B cell (primary cell): ENCODE results near the gene GRN. TPM values are rescaled to one million over a fixed set of nuclear protein-coding genes. Genes with fewer than 3 reads are reported as not detected.

ENCODE experiments used
- ATAC-seq: fragments of 200-7000 bp; cut with Tn5 transposase; one replicate; pipeline ENCODE4 v1.10.0; 2021; ENCODE audit warnings: low read depth, mild to moderate bottlenecking, moderate number of reproducible peaks, moderate library complexity
- CTCF ChIA-PET: fragments of 350-600 bp; sonication (Branson Sonifier 250); formaldehyde crosslinking; loops from one replicate; lab custom pipeline; 2021; ENCODE audit warnings: antibody characterized with exemption, inconsistent platforms; lab: Charles Lee
- POLR2A ChIA-PET: fragments of 350-600 bp; sonication (Branson Sonifier 250); formaldehyde crosslinking; loops from one replicate; lab custom pipeline; 2021; ENCODE audit warnings: antibody characterized with exemption; lab: Charles Lee
- DNase-seq: peaks from one replicate; pipeline ENCODE4 v3.0.0; 2013
- H2AFZ ChIP-seq: 2 replicates; pipeline ENCODE4 v1.6.1; 2012; ENCODE audit warnings: mild to moderate bottlenecking, low read depth, low read length; ENCODE audit not compliant: insufficient read depth, poor library complexity, severe bottlenecking
- H3K27ac ChIP-seq, 2 donors: 1 replicate in 1 of 2; 2 replicates in 1 of 2; pipeline ENCODE4 v1.5.1; 2012 to 2013; ENCODE audit warnings: low read length in 2 of 2, mild to moderate bottlenecking in 2 of 2, moderate library complexity in 1 of 2
- H3K27me3 ChIP-seq, 4 experiments: fragments of 200-600 bp in 1 of 4; sonication (generic) in 1 of 4; replicated peaks in 1 of 4; 1 replicate in 2 of 4; 2 replicates in 2 of 4; pipeline versions ENCODE4 v1.6.1 to v1.7.0; 2013 to 2016; ENCODE audit warnings: low read length in 3 of 4, mild to moderate bottlenecking in 2 of 4, mixed read lengths in 1 of 4, moderate library complexity in 1 of 4; ENCODE audit not compliant: insufficient read depth in 4 of 4, control insufficient read depth in 3 of 4; ENCODE audit errors: control extremely low read depth in 1 of 4
- H3K36me3 ChIP-seq, 2 experiments: replicated peaks in 1 of 2; 1 replicate in 1 of 2; 2 replicates in 1 of 2; pipeline versions ENCODE4 v1.6.1 to v1.7.1; 2013; ENCODE audit warnings: low read length in 1 of 2; ENCODE audit not compliant: insufficient read depth in 2 of 2, control insufficient read depth in 1 of 2; ENCODE audit errors: control extremely low read depth in 1 of 2, extremely low read depth in 1 of 2
- H3K4me1 ChIP-seq, 2 donors: fragments of 200-600 bp in 1 of 2; sonication (generic) in 1 of 2; 1 replicate in 1 of 2; 2 replicates in 1 of 2; pipeline versions ENCODE4 v1.5.1 to v1.6.1; 2013 to 2017; ENCODE audit warnings: low read length in 2 of 2; ENCODE audit not compliant: control insufficient read depth in 2 of 2, insufficient read depth in 2 of 2
- H3K4me2 ChIP-seq: replicated peaks from 2 replicates; pipeline ENCODE3; 2012; ENCODE audit warnings: mild to moderate bottlenecking, low read depth, low read length; ENCODE audit not compliant: poor library complexity, severe bottlenecking
- H3K4me3 ChIP-seq, 5 experiments: fragments of 200-600 bp in 1 of 5; sonication (generic) in 1 of 5; 1 replicate in 3 of 5; 2 replicates in 2 of 5; pipeline versions ENCODE4 v1.5.1 to v1.7.0; 2011 to 2016; ENCODE audit warnings: low read length in 4 of 5, mild to moderate bottlenecking in 4 of 5, low read depth in 2 of 5, control low read depth in 1 of 5, moderate library complexity in 1 of 5; ENCODE audit not compliant: insufficient read depth in 1 of 5; ENCODE audit errors: control extremely low read depth in 1 of 5, extremely low read depth in 1 of 5
- H3K79me2 ChIP-seq: fragments of 200-600 bp; sonication (generic); one replicate; pipeline ENCODE4 v1.6.0; 2016; ENCODE audit warnings: low read length; ENCODE audit not compliant: control insufficient read depth, insufficient read depth
- H3K9ac ChIP-seq: fragments of 200-600 bp; sonication (generic); 2 replicates; pipeline ENCODE4 v1.6.1; 2017; ENCODE audit warnings: mild to moderate bottlenecking, low read length, moderate library complexity
- H3K9me3 ChIP-seq, 3 donors: one replicate each; pipeline versions ENCODE4 v1.6.1 to v1.7.1; 2013; ENCODE audit warnings: low read length in 2 of 3; ENCODE audit not compliant: control insufficient read depth in 2 of 3, insufficient read depth in 1 of 3; ENCODE audit errors: control extremely low read depth in 1 of 3
- H4K20me1 ChIP-seq: 2 replicates; pipeline ENCODE4 v1.6.0; 2012; ENCODE audit warnings: mild to moderate bottlenecking, low read length; ENCODE audit not compliant: insufficient read depth, control insufficient read depth, poor library complexity, severe bottlenecking
- H3K27ac Mint-ChIP-seq: one replicate; pipeline ENCODE4 v1.8.0; 2021; ENCODE audit warnings: mixed read lengths
- H3K27me3 Mint-ChIP-seq: one replicate; pipeline ENCODE4 v1.8.0; 2021; ENCODE audit warnings: mixed read lengths
- H3K4me1 Mint-ChIP-seq: one replicate; pipeline ENCODE4 v1.8.0; 2021; ENCODE audit warnings: mixed read lengths
- H3K4me3 Mint-ChIP-seq: one replicate; pipeline ENCODE4 v1.8.0; 2021; ENCODE audit warnings: mixed read lengths
- H3K9me3 Mint-ChIP-seq: one replicate; pipeline ENCODE4 v1.8.0; 2022; ENCODE audit warnings: mixed read lengths; ENCODE audit not compliant: insufficient read depth
- EZH2 ChIP-seq: IDR thresholded peaks from 2 replicates; pipeline ENCODE4 v1.6.1; 2012; ENCODE audit warnings: borderline replicate concordance, low read depth, mild to moderate bottlenecking, moderate library complexity, low read length; ENCODE audit not compliant: insufficient read depth, poor library complexity, severe bottlenecking
- WGBS: methylation state at CpG from one replicate; pipeline ENCODE4 v1.1.5; 2013; ENCODE audit warnings: missing lambda C conversion rate; ENCODE audit not compliant: insufficient coverage; 5-methylcytosine and 5-hydroxymethylcytosine counted together
- intact Hi-C: fragments of 100-400 bp; cut with micrococcal nuclease; formaldehyde crosslinking; loops from one replicate; pipeline ENCODE4 v1.10.0; 2022
- polyA plus RNA-seq: library from polyadenylated mRNA; depleted of rRNA; stranded (reverse); fragments of >200 nt; gene quantifications from 2 replicates; pipeline ENCODE4 v1.2.3, GENCODE V29; 2012
- total RNA-seq, 2 donors: library from RNA; stranded (reverse); fragments of 120-200 nt in 1 of 2; gene quantifications; 1 replicate in 1 of 2; 2 replicates in 1 of 2; pipeline versions ENCODE4 v1.2.3 to v1.2.4, GENCODE V29; 2013 to 2022
- TF ChIP-seq, protein P1 (sequence below): fragments of 200-600 bp; IDR thresholded peaks from one replicate; pipeline ENCODE4 v1.8.0; 2022; ENCODE audit warnings: antibody characterized with exemption, mild to moderate bottlenecking

GRN gene
- total and polyA plus RNA-seq, 2 donors (not counting 1 experiment from before 2014, with no cell fraction given): 187 to 226 TPM

DNA sequence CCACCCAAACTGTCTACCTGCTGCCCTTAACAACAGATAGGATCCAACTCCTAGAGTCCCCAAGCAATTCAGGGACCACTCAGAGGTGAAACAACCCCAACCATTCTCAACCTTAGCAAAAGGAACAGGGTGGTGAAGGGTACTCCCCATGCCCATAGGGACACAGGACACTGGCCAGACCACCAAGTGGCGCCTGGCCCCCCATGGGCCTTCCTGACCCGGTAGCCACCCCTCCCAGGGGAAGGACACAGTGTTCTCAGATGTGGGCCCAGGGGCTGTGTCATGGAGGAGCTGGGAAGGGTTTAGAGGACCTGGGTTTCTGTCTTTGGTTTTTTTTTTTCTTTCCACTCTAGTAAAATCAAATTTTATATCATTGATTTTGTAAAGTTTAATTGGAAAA lies 10.8 kb upstream of the GRN start:
- no peak overlapping the region for H3K9ac ChIP-seq
- CTCF ChIA-PET: interaction anchor here (0.9 to 7.4 kb wide), 6 partner anchors 10 to 390 kb away, joined by 3 to 117 read pairs (median 18); partner anchors contain the start of gene GRN
- H3K4me3 ChIP-seq: no peak overlapping the region
- H3K79me2 ChIP-seq: no peaks in the 10 kb centered on the region
- WGBS: 40% methylated on average over 1 of the region's 2 CpGs
- TF ChIP-seq, protein P1, sequence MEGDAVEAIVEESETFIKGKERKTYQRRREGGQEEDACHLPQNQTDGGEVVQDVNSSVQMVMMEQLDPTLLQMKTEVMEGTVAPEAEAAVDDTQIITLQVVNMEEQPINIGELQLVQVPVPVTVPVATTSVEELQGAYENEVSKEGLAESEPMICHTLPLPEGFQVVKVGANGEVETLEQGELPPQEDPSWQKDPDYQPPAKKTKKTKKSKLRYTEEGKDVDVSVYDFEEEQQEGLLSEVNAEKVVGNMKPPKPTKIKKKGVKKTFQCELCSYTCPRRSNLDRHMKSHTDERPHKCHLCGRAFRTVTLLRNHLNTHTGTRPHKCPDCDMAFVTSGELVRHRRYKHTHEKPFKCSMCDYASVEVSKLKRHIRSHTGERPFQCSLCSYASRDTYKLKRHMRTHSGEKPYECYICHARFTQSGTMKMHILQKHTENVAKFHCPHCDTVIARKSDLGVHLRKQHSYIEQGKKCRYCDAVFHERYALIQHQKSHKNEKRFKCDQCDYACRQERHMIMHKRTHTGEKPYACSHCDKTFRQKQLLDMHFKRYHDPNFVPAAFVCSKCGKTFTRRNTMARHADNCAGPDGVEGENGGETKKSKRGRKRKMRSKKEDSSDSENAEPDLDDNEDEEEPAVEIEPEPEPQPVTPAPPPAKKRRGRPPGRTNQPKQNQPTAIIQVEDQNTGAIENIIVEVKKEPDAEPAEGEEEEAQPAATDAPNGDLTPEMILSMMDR: no peak
- no peak for TF ChIP-seq EZH2
- peaks cover 4 to 26% of the 10 kb centered on the region in 2 donors for H3K4me1 ChIP-seq
- intact Hi-C loops: no loop called here
- no peak overlapping the region for H3K4me3 Mint-ChIP-seq
- no peak overlapping the region for H2AFZ ChIP-seq
- POLR2A ChIA-PET: no interaction called here
- no peak overlapping the region for H3K4me2 ChIP-seq
- H3K9me3 Mint-ChIP-seq: no peaks in the 10 kb centered on the region
- no peak overlapping the region for H3K27ac ChIP-seq
- no peaks in the 10 kb centered on the region for H3K9me3 ChIP-seq
- H3K27me3 Mint-ChIP-seq: no peaks in the 10 kb centered on the region
- peaks cover 21% of the 10 kb centered on the region for H3K4me1 Mint-ChIP-seq
- H4K20me1 ChIP-seq: no peaks in the 10 kb centered on the region
- ATAC-seq: no peak
- DNase-seq: no peak
- no peaks in the 10 kb centered on the region for H3K36me3 ChIP-seq
- peak overlapping the region; percentile 47 for H3K27ac Mint-ChIP-seq
- no peaks in the 10 kb centered on the region for H3K27me3 ChIP-seq

DNA sequence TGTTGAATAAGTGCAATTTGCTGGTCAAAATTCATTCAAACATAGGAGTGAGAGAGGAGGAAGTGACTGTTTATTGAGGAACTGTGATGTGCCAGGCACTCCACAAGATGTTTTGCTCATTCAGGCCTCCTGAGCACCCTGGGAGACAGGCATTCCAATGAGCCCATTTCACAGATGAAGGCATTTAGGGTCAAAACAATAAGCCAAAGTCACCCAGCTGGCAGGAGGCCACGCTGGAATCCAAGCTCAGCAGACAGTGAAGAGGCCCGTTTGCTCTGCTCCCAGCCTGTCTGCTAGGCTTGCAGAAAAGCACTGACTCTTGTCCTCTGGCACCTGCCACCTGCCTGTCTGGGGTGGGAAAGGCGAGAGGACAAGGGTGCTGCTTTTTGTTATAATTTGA lies 10.4 kb upstream of the GRN start:
- ChIA-PET POLR2A (interaction anchor here (0.7 to 0.9 kb wide), 3 partner anchors 13 to 131 kb away, joined by 3 to 6 read pairs (median 3); no protein-coding TSS in a partner anchor), CTCF (interaction anchor here (0.8 to 7.4 kb wide), 5 partner anchors 10 to 391 kb away, joined by 3 to 117 read pairs (median 16); partner anchors contain the start of gene GRN)
- no peak overlapping the region for H3K4me3 Mint-ChIP-seq
- no peaks in the 10 kb centered on the region for H3K27me3 Mint-ChIP-seq
- Histone ChIP-seq H3K4me3 (no peak overlapping the region), H2AFZ (no peak overlapping the region), H3K4me1 (peaks cover 4 to 26% of the 10 kb centered on the region in 2 donors), H3K9me3 (no peaks in the 10 kb centered on the region), H3K9ac (no peak overlapping the region), H3K79me2 (no peaks in the 10 kb centered on the region), H3K4me2 (no peak overlapping the region), H3K27me3 (no peaks in the 10 kb centered on the region), H4K20me1 (no peaks in the 10 kb centered on the region), H3K27ac (no peak overlapping the region), H3K36me3 (no peaks in the 10 kb centered on the region)
- DNase-seq (no peak), ATAC-seq (no peak)
- 47% methylated on average over 3 of the region's 3 CpGs for WGBS
- H3K9me3 Mint-ChIP-seq: no peaks in the 10 kb centered on the region
- H3K27ac Mint-ChIP-seq: no peak overlapping the region
- peaks cover 21% of the 10 kb centered on the region for H3K4me1 Mint-ChIP-seq
- intact Hi-C loops: no loop called here
- no peak for TF ChIP-seq EZH2
- TF ChIP-seq, protein P1: no peak
